ENCODE data around the gene LILRA5. TPM values are rescaled to one million over a fixed set of nuclear protein-coding genes. Genes with fewer than 3 reads are reported as not detected.

LILRA5 gene
- polyA plus RNA-seq, 1 donor from 2014 or later: not detected

GRCh38 chr19:54333586-54334298 lies 20.8 kb upstream of the LILRA5 start:
- TF ChIP-seq RAD21 (conservative IDR thresholded peaks at IDR 0.05): no peak
- no peak for TF ChIP-seq MXI1 (conservative IDR thresholded peaks at IDR 0.05; ENCODE audit: poor library complexity, severe bottlenecking)
- no peak for TF ChIP-seq EZH2 (IDR thresholded peaks at IDR 0.05; ENCODE audit: borderline replicate concordance, insufficient read depth, low read length, poor library complexity, severe bottlenecking)
- TF ChIP-seq POLR2AphosphoS5 (IDR thresholded peaks at IDR 0.05): no peak
- TF ChIP-seq CTCF (IDR thresholded peaks at IDR 0.05; ENCODE audit: poor library complexity, severe bottlenecking): no peak
- TF ChIP-seq REST (IDR thresholded peaks at IDR 0.05; ENCODE audit: borderline replicate concordance): no peak
- TF ChIP-seq TAF1 (IDR thresholded peaks at IDR 0.05; ENCODE audit: low read depth): no peak
- no peak for TF ChIP-seq EP300 (conservative IDR thresholded peaks at IDR 0.05; ENCODE audit: poor library complexity, severe bottlenecking)
- TF ChIP-seq SMC3 (conservative IDR thresholded peaks at IDR 0.05; ENCODE audit: poor library complexity): no peak
- Histone ChIP-seq H2AFZ (ENCODE audit: low read depth, low read length) (no peak overlapping the region), H3K27me3 (ENCODE audit: insufficient read depth, low read depth, low read length) (no peaks in the 10 kb centered on the region), H3K4me2 (ENCODE audit: low read length) (no peak overlapping the region), H3F3A (ENCODE audit: insufficient read depth, low read length, poor library complexity, severe bottlenecking) (no peaks in the 10 kb centered on the region), H3K9me3 (ENCODE audit: low read length) (no peaks in the 10 kb centered on the region), H3K9me2 (ENCODE audit: insufficient read depth, low read length) (no peaks in the 10 kb centered on the region), H3K27ac (ENCODE audit: low read length) (no peak overlapping the region), H3K9ac (ENCODE audit: low read length) (no peak overlapping the region), H4K20me1 (ENCODE audit: insufficient read depth) (no peaks in the 10 kb centered on the region), H3K4me3 (ENCODE audit: low read length) (no peak overlapping the region), H3K36me3 (ENCODE audit: insufficient read depth, low read length) (no peaks in the 10 kb centered on the region), H3K79me2 (replicated peaks; ENCODE audit: insufficient read depth, low read length) (no peaks in the 10 kb centered on the region)

- Histone ChIP-seq H3K79me2 (replicated peaks; ENCODE audit: insufficient read depth, low read length) (no peaks in the 10 kb centered on the region), H3K4me3 (ENCODE audit: low read length) (no peak overlapping the region), H3F3A (ENCODE audit: insufficient read depth, low read length, poor library complexity, severe bottlenecking) (no peaks in the 10 kb centered on the region), H3K27ac (ENCODE audit: low read length) (no peak overlapping the region), H2AFZ (ENCODE audit: low read depth, low read length) (no peak overlapping the region), H3K36me3 (ENCODE audit: insufficient read depth, low read length) (no peaks in the 10 kb centered on the region), H4K20me1 (ENCODE audit: insufficient read depth) (no peaks in the 10 kb centered on the region), H3K9me2 (ENCODE audit: insufficient read depth, low read length) (no peaks in the 10 kb centered on the region), H3K27me3 (ENCODE audit: insufficient read depth, low read depth, low read length) (no peaks in the 10 kb centered on the region), H3K4me2 (ENCODE audit: low read length) (no peak overlapping the region), H3K9ac (ENCODE audit: low read length) (no peak overlapping the region), H3K9me3 (ENCODE audit: low read length) (no peaks in the 10 kb centered on the region)
- no peak for TF ChIP-seq TAF1 (IDR thresholded peaks at IDR 0.05; ENCODE audit: low read depth)
- TF ChIP-seq EP300 (conservative IDR thresholded peaks at IDR 0.05; ENCODE audit: poor library complexity, severe bottlenecking): no peak
Measured at GRCh38 chr19:54332149-54332548, 19.2 kb upstream of the LILRA5 start.
